ENCODE measurements around the gene IPO8. TPM values are rescaled to one million over a fixed set of nuclear protein-coding genes. Genes with fewer than 3 reads are reported as not detected.

Gene IPO8
- polyA plus RNA-seq, 1 experiment: 19.6 TPM

DNA sequence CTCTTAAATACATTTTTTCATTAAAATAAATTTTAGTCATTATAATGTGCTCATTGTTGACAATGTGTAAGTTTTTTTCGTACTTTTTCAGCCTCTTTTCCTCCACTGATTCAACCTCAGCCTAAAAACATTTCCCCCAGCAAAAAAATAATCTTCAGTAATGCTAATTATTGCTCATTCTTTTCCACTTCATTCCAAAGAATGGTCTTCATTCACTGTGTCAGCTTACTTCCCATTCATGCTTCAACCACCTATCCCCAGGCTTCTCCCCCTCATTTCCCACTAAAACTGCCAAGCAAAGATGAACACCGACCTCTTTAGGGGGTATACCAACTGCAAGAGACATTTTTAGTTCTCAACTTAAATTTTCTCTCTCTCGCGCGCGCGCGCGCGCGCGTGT, 2.7 kb upstream of the IPO8 start:
- ChIA-PET CTCF (no interaction called here), POLR2A (no interaction called here)
- no peaks in the 10 kb centered on the region for H3K27me3 ChIP-seq (ENCODE audit: control insufficient read depth, insufficient read depth, low read length)
- peaks cover 2% of the 10 kb centered on the region; the same call in 1 of the 2 replicates for H3K9me3 ChIP-seq (ENCODE audit: control insufficient read depth, insufficient read depth, low read length)
- TF ChIP-seq, protein P1, sequence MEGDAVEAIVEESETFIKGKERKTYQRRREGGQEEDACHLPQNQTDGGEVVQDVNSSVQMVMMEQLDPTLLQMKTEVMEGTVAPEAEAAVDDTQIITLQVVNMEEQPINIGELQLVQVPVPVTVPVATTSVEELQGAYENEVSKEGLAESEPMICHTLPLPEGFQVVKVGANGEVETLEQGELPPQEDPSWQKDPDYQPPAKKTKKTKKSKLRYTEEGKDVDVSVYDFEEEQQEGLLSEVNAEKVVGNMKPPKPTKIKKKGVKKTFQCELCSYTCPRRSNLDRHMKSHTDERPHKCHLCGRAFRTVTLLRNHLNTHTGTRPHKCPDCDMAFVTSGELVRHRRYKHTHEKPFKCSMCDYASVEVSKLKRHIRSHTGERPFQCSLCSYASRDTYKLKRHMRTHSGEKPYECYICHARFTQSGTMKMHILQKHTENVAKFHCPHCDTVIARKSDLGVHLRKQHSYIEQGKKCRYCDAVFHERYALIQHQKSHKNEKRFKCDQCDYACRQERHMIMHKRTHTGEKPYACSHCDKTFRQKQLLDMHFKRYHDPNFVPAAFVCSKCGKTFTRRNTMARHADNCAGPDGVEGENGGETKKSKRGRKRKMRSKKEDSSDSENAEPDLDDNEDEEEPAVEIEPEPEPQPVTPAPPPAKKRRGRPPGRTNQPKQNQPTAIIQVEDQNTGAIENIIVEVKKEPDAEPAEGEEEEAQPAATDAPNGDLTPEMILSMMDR (IDR thresholded peaks at IDR 0.05; ENCODE audit: low read depth, low read length): no peak
- no peak for DNase-seq (ENCODE audit: low read depth, low spot score)
- no peak overlapping the region for H3K4me3 ChIP-seq (ENCODE audit: low read depth, low read length)
- H3K27ac ChIP-seq (ENCODE audit: low read depth, low read length): no peak overlapping the region

DNA sequence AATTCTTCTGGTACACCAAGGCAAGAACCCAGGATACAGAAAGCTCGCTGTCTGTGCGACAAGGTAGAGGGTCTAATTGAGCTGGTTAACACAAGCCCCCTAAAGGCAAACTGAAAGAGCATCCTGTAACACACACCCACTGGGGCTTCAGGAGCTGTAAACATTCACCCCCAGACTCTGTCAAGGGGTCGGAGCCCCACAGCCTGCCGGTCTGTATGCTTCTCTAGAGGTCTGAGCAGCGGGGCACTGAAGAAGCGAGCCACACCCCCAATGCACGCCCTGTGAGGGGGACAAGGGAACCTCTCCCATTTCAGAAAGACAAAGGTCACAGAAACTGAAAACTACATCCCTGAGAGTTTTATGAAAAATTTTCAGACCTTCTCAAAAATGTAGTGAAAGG, 1.3 kb upstream of the IPO8 start:
- Histone ChIP-seq H3K9me3 (ENCODE audit: control insufficient read depth, insufficient read depth, low read length) (peaks cover 2% of the 10 kb centered on the region; the same call in 1 of the 2 replicates), H3K27me3 (ENCODE audit: control insufficient read depth, insufficient read depth, low read length) (no peaks in the 10 kb centered on the region), H3K4me3 (ENCODE audit: low read depth, low read length) (no peak overlapping the region), H3K27ac (ENCODE audit: low read depth, low read length) (no peak overlapping the region)
- ChIA-PET POLR2A (no interaction called here), CTCF (no interaction called here)
- no peak for DNase-seq (ENCODE audit: low read depth, low spot score)
- TF ChIP-seq, protein P1 (IDR thresholded peaks at IDR 0.05; ENCODE audit: low read depth, low read length): no peak

DNA sequence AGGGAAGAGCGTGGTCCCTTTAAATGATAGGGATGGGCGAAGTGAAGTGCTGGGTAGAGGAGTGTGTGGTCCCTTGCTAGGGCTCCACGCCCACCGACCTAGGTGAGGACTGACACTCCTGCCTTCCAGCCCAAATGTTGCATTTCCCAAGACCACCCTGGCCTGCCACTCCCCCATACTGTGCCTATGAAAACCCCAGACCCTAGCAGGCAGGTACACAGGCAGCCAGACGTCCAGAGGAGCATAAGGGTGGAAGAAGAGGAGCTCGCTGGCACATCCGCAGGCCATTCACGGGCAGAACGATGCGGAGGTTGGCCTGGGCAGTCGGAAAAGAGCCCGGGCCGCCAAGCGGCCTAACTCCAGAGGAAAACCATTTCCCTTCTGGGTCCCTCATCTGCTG, 817 bp upstream of the IPO8 start:
- ChIA-PET CTCF (interaction anchor here (0.8 kb wide), 1 partner anchor 102 kb away, joined by 3 read pairs; no protein-coding TSS in a partner anchor), POLR2A (interaction anchor here (1.2 kb wide), 1 partner anchor 92 kb away, joined by 4 read pairs; no protein-coding TSS in a partner anchor)
- H3K4me3 ChIP-seq (ENCODE audit: low read depth, low read length): peak overlapping the region; percentile 94
- no peak overlapping the region for H3K27ac ChIP-seq (ENCODE audit: low read depth, low read length)
- H3K9me3 ChIP-seq (ENCODE audit: control insufficient read depth, insufficient read depth, low read length): peaks cover 2% of the 10 kb centered on the region; the same call in 1 of the 2 replicates
- H3K27me3 ChIP-seq (ENCODE audit: control insufficient read depth, insufficient read depth, low read length): no peaks in the 10 kb centered on the region
- DNase-seq (ENCODE audit: low read depth, low spot score): no peak
- TF ChIP-seq, protein P1 (IDR thresholded peaks at IDR 0.05; ENCODE audit: low read depth, low read length): no peak

- Histone ChIP-seq H3K9me3 (ENCODE audit: control insufficient read depth, insufficient read depth, low read length) (peaks cover 2% of the 10 kb centered on the region; the same call in 1 of the 2 replicates), H3K4me3 (ENCODE audit: low read depth, low read length) (peak overlapping the region; percentile 94), H3K27me3 (ENCODE audit: control insufficient read depth, insufficient read depth, low read length) (no peaks in the 10 kb centered on the region), H3K27ac (ENCODE audit: low read depth, low read length) (no peak overlapping the region)
- no peak for DNase-seq (ENCODE audit: low read depth, low spot score)
- ChIA-PET CTCF (interaction anchor here (0.7 to 3.1 kb wide), 10 partner anchors 10 to 339 kb away, joined by 3 to 14 read pairs (median 6); no protein-coding TSS in a partner anchor), POLR2A (interaction anchor here (0.6 to 1.9 kb wide), 6 partner anchors 19 to 1315 kb away, joined by 4 to 8 read pairs (median 4); partner anchors contain the start of gene ERGIC2)
- TF ChIP-seq, protein P1 (IDR thresholded peaks at IDR 0.05; ENCODE audit: low read depth, low read length): no peak
Observed at GRCh38 chr12:30696103-30696408, 387 bp upstream of the IPO8 start.

- CTCF ChIA-PET: interaction anchor here (0.8 to 3.1 kb wide), 7 partner anchors 9 to 113 kb away, joined by 3 to 14 read pairs (median 4); partner anchors contain the start of gene CAPRIN2
- POLR2A ChIA-PET: interaction anchor here (1.3 to 1.9 kb wide), 2 partner anchors 17 to 102 kb away, joined by 4 to 5 read pairs; no protein-coding TSS in a partner anchor
- H3K27ac ChIP-seq (ENCODE audit: low read depth, low read length): no peak overlapping the region
- TF ChIP-seq, protein P1 (IDR thresholded peaks at IDR 0.05; ENCODE audit: low read depth, low read length): peak; percentile 11; the same call in 1 of the 2 replicates
- no peak for DNase-seq (ENCODE audit: low read depth, low spot score)
- H3K4me3 ChIP-seq (ENCODE audit: low read depth, low read length): peak overlapping the region; percentile 94
- no peaks in the 10 kb centered on the region for H3K27me3 ChIP-seq (ENCODE audit: control insufficient read depth, insufficient read depth, low read length)
- peaks cover 2% of the 10 kb centered on the region; the same call in 1 of the 2 replicates for H3K9me3 ChIP-seq (ENCODE audit: control insufficient read depth, insufficient read depth, low read length)
Observed at GRCh38 chr12:30694412-30695198, 1.1 kb downstream of the IPO8 start.
